ENCODE measurements around the gene REC114. TPM values are rescaled to one million over a fixed set of nuclear protein-coding genes. Genes with fewer than 3 reads are reported as not detected.

REC114 gene
- polyA plus RNA-seq, 3 donors = not detected

DNA sequence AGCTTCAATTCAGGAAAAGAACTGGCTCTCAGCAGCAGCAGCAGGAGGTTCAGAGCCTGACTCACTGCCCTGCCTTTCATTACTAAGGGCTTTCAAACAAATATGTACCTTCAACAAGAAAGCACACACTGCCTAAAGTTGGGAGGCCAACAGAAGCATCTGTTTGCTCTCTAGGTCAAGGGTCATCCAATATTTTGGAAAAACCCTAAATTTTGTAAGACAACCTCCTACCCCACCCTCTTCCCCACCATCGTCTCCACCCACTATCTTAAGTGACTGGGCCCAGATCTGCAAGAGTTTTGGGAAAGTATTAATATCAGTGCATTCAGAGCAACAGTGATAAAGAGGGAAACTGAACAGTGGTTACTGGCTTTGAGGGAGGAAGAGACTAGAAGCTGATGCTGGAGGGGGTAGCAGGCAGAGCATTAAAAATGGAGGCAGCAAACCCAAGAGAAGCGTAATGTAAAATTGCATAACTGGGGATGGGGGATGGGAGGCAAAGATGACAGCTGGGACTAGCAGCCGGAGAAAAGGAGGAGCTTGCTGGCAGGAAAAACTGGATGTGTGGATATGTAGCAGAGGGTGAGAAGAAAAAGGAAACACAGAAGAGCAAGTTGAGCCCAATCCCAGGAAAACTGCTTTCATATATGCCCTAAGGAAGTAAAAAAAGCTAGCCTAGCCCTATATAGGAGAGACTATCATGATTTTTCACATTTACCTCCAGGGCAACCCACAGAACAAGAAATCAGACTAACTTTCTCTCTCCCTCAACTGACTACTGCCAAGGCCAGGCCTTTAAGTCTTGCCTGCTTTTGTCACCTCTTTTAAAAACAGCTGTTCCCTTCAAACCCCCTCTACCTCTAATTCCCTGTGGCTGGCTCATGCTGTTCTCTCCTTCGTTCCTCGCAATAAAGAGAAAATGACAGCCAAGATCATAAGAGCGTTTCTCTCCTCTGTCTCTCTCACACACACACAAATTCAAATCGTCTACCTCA, 158.8 kb downstream of the REC114 start:
- H3K4me1 Mint-ChIP-seq = peaks cover 15% of the 10 kb centered on the region
- intact Hi-C loops (cut with micrococcal nuclease) = no loop called here

More for the DNA sequence above, 158.8 kb downstream of the REC114 start:
- Mint-ChIP-seq H3K27me3 (ENCODE audit: low read depth in 3 of 3) (no peaks in the 10 kb centered on the region), H3K4me3 (no peak overlapping the region), H3K27ac (no peak overlapping the region), H3K9me3 (no peaks in the 10 kb centered on the region), H3K36me3 (peaks cover 11 to 32% of the 10 kb centered on the region in 2 donors)
- WGBS (ENCODE audit: insufficient coverage) = 42% methylated on average over 5 of the region's 7 CpGs
- no peak for TF ChIP-seq CTCF (IDR thresholded peaks at IDR 0.05)
- DNase-seq = peak in 1 of 3 donors; percentile 20
- Histone ChIP-seq H3K4me1 (ENCODE audit: control insufficient read depth in 1 of 2, insufficient read depth in 2 of 2, low read length in 2 of 2) (peaks cover 21 to 32% of the 10 kb centered on the region in 2 donors), H3K9me3 (replicated peaks in 1 of 2; ENCODE audit: control insufficient read depth in 1 of 2, insufficient read depth in 1 of 2, low read length in 2 of 2) (no peaks in the 10 kb centered on the region), H3K4me2 (replicated peaks; ENCODE audit: extremely low read depth, low read length, poor library complexity, severe bottlenecking) (peak overlapping the region; percentile 55), H3K27me3 (ENCODE audit: control insufficient read depth in 2 of 2, insufficient read depth in 2 of 2, low read length in 2 of 2) (no peaks in the 10 kb centered on the region), H3K4me3 (replicated peaks in 1 of 3; ENCODE audit: low read depth in 2 of 3, low read length in 3 of 3) (peak overlapping the region in 1 of 3 experiments; percentile 39), H3K9ac (ENCODE audit: insufficient read depth, low read length, poor library complexity, severe bottlenecking) (no peak overlapping the region), H2AFZ (ENCODE audit: insufficient read depth, low read depth, low read length, poor library complexity, severe bottlenecking) (no peak overlapping the region), H3K36me3 (replicated peaks in 1 of 2; ENCODE audit: control insufficient read depth in 1 of 2, insufficient read depth in 2 of 2, low read length in 2 of 2) (peaks cover 3 to 29% of the 10 kb centered on the region in 2 donors), H3K79me2 (ENCODE audit: insufficient read depth, low read length) (peaks cover 100% of the 10 kb centered on the region), H4K20me1 (ENCODE audit: insufficient read depth, low read length) (peaks cover 100% of the 10 kb centered on the region), H3K27ac (ENCODE audit: low read depth in 1 of 2, low read length in 2 of 2) (peak overlapping the region in 1 of 2 donors; percentile 76)

Data from CD14-positive monocyte (primary cell).